Urinary bladder (tissue), 4 donors: ENCODE measurements around the gene SUMF1. TPM values are rescaled to one million over a fixed set of nuclear protein-coding genes. Genes with fewer than 3 reads are reported as not detected.
A peak's percentile ranks its signal among the peaks of the same experiment; 100 is the strongest.

Experiments used
- DNase-seq: peaks from one replicate; pipeline ENCODE4 v3.0.0-alpha.2; 2015; ENCODE audit errors: extremely low spot score
- H3K27ac ChIP-seq: one replicate; pipeline ENCODE4 v1.5.1; 2013; ENCODE audit warnings: low read depth, mild to moderate bottlenecking, moderate library complexity
- H3K36me3 ChIP-seq: one replicate; pipeline ENCODE4 v1.6.1; 2013; ENCODE audit warnings: mild to moderate bottlenecking, moderate library complexity; ENCODE audit not compliant: insufficient read depth
- H3K4me1 ChIP-seq: one replicate; pipeline ENCODE4 v1.6.1; 2013; ENCODE audit warnings: mild to moderate bottlenecking, moderate library complexity; ENCODE audit not compliant: insufficient read depth
- H3K4me3 ChIP-seq: one replicate; pipeline ENCODE4 v1.5.1; 2013; ENCODE audit warnings: low read depth, low read length
- WGBS: extraction: QIAGEN DNeasy Blood & Tissue Kit; methylation state at CpG from one replicate; pipeline ENCODE4 v1.1.7; 2013; 5-methylcytosine and 5-hydroxymethylcytosine counted together
- polyA plus RNA-seq: library from polyadenylated mRNA; stranded (reverse); fragments of 200-250 nt; gene quantifications from one replicate; pipeline ENCODE4 v1.2.3, GENCODE V29; 2013
- total RNA-seq: library from RNA; depleted of rRNA; stranded (reverse); fragments of >200 nt; gene quantifications from one replicate; pipeline ENCODE4 v1.2.3, GENCODE V29; 2014
- donor health status: healthy with polysubstance abuse.
- donor health status: healthy.

SUMF1 gene
- total RNA-seq (51.2 TPM), polyA plus RNA-seq (26.4 TPM)

- WGBS: under 1% methylated on average over 47 of the region's 47 CpGs
- Histone ChIP-seq H3K4me1 (no peaks in the 10 kb centered on the region), H3K36me3 (no peaks in the 10 kb centered on the region), H3K4me3 (peak within 1 kb of the TSS; percentile 93), H3K27ac (peak within 1 kb of the TSS; percentile 77)
- DNase-seq: peak; percentile 39
Measured at GRCh38 chr3:4466741-4467521, at the start of gene SUMF1. SUMF1 (minus strand) TSS chr3:4467269; CDS start chr3:4467245, 24 bp downstream.

DNA sequence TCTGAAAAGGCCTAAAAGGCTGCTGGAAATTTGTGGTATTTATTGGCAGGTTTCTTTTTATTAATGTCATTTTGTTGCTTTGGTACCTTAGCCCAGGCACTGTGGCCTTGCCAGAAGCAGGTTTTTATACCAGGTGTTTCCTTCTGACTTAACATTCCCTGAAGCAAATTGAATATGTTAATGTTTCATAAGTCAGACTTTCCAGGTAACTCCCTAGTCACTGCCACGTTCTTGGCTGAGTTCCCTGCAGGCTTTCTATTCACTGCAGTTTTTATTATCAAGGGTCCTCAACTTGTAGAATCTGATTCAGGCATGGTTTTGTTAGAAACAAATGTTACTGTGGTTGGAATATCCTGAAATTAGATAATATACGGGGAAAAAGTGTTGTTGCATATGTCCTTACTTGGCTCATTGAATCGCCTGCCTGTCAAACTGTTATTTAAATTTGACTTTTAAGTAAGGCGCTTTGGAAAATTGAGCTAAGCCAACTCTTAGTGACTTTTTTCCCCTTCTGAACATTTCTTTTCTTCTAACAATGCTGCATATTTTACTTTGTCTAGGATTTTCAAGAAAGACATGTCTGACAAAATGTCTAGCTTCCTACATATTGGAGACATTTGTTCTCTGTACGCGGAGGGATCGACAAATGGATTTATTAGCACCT is 49.0 kb upstream of the SUMF1 start:
- WGBS: 72% methylated on average over 7 of the region's 7 CpGs
- H3K4me3 ChIP-seq: no peak overlapping the region

DNA sequence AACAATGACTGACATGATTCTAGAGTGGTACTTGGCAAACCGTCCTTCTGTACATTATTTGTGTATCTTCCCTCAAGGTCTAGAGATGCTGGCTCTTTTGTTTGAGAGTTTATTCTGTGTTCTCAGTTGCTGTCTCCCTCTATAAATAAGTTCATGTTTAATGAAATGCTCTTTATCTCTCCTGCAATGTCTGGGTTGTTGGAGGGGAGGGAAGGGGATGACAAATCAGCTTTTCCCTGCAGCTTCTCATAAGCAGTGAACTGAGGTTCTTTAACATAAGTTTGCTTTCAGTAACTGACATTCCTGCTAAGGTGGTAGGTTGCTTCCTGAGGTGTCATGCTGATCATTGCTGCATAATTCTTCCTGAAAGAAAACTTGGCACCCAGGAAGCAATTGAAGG is 47.8 kb upstream of the SUMF1 start:
- no peaks in the 10 kb centered on the region for H3K36me3 ChIP-seq
- no peaks in the 10 kb centered on the region for H3K4me1 ChIP-seq
- DNase-seq: no peak
- no peak overlapping the region for H3K4me3 ChIP-seq
- H3K27ac ChIP-seq: no peak overlapping the region
- WGBS: 43% methylated on average over 1 of the region's 1 CpG

More for the DNA sequence above, 49.0 kb upstream of the SUMF1 start:
- DNase-seq: no peak
- Histone ChIP-seq H3K36me3 (no peaks in the 10 kb centered on the region), H3K4me1 (no peaks in the 10 kb centered on the region), H3K27ac (no peak overlapping the region)

DNA sequence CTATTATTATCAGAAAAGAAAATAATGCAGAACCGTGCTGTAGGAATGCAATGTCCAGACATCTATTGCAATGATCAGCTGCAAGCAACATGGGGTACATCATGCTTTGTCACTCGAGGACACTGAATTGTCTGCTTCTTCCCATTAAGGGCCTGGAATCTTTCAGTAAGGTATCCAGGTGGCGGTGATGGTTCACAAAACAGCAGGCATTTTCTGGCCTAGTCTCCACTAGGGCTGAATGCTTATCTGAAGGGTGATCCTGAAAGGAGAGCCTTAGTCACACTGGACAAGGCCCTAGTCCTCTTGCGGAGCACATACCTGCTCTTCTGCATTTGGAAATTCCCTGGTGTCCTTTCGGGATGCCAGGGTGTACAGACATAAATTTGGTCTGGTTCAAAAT is 47.3 kb upstream of the SUMF1 start:
- Histone ChIP-seq H3K4me3 (no peak overlapping the region), H3K36me3 (no peaks in the 10 kb centered on the region), H3K27ac (no peak overlapping the region), H3K4me1 (no peaks in the 10 kb centered on the region)
- no peak for DNase-seq
- WGBS: 71% methylated on average over 5 of the region's 5 CpGs

DNA sequence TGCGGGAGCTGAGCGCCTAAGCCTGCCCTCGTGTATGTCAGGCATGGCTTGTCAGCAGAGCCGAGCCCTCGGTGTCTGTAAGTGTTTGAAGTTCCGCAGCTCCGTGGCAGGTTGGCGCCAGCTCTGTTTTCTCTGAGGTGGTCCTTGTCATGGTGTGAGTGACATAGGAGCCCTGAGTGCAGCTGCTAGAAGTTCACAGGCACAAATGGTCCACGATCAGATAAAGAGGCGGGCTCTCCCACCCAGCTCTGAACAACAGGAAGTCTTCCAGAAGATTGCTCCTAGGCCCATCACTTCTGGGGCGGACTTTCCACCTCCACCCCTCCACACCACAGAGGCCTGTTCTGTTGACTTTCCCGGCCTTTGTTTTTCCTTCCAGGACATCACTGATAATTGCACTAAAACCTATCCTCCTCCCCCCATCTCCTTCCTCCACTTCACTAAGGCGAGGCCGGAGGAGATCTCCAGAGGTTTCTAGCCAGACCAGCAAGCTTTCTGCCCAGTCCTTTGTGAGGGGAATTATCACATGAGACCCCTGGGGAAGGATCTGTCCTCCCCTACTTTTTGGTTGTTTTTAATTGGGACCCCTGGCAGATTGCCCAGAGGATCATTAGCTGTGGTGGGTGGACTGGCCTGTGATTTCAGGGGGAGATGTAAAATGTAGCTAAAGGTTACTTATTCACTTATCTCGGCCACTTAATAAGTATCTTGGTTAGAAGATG is 46.0 kb upstream of the SUMF1 start:
- Histone ChIP-seq H3K27ac (no peak overlapping the region), H3K36me3 (no peaks in the 10 kb centered on the region), H3K4me1 (no peaks in the 10 kb centered on the region), H3K4me3 (no peak overlapping the region)
- WGBS: 51% methylated on average over 15 of the region's 15 CpGs
- no peak for DNase-seq

DNA sequence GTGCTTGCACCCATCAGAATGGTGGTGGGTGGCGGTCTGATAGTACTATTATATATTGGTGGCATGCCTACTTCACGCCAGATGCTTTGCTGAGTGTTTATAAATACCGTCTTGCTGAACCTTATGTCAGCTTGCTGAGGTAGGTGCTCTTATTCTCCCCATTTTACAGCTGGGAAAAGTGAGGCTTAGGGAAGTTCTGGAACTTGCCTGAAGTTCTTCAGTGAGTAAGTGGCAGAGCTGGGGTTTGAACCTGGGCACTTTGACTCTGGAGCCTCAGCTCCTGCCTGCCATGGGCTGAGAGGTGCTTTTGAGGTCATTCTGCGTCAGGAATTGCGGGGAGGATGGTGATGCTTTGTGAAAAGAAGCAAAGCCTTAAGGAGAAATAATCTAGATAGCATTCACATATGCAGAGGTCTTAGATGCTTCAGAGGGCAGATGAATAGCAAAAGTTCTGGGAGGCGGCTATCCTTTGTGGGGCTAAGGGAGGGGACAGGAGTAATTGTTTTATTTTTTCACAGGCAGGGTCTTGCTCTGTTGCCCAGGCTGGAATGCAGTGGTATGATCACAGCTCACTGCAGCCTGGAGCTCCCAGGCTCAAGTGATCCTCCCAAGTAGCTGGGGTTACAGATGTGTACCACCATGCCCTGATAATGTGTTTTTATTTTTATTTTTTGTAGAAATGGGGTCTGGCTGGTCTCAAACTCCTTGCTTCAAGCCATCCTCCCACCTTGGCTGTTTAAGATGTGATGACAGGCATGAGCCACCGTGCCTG is 44.6 kb upstream of the SUMF1 start:
- H3K27ac ChIP-seq: no peak overlapping the region
- WGBS: 76% methylated on average over 7 of the region's 7 CpGs
- DNase-seq: no peak
- H3K36me3 ChIP-seq: no peaks in the 10 kb centered on the region
- H3K4me3 ChIP-seq: no peak overlapping the region
- H3K4me1 ChIP-seq: no peaks in the 10 kb centered on the region

GRCh38 chr3:4509983-4510755 is 43.1 kb upstream of the SUMF1 start:
- DNase-seq: no peak
- H3K4me3 ChIP-seq: no peak overlapping the region
- H3K4me1 ChIP-seq: no peaks in the 10 kb centered on the region
- 87% methylated on average over 5 of the region's 5 CpGs for WGBS
- no peak overlapping the region for H3K27ac ChIP-seq
- H3K36me3 ChIP-seq: no peaks in the 10 kb centered on the region

GRCh38 chr3:4509043-4509442 is 42.0 kb upstream of the SUMF1 start:
- peaks cover 2% of the 10 kb centered on the region for H3K4me1 ChIP-seq
- no peaks in the 10 kb centered on the region for H3K36me3 ChIP-seq
- no peak overlapping the region for H3K4me3 ChIP-seq
- H3K27ac ChIP-seq: no peak overlapping the region
- DNase-seq: no peak

GRCh38 chr3:4508048-4508981 is 41.2 kb upstream of the SUMF1 start:
- Histone ChIP-seq H3K36me3 (no peaks in the 10 kb centered on the region), H3K4me3 (no peak overlapping the region), H3K27ac (no peak overlapping the region), H3K4me1 (peaks cover 2% of the 10 kb centered on the region)
- no peak for DNase-seq
- WGBS: 83% methylated on average over 8 of the region's 8 CpGs

DNA sequence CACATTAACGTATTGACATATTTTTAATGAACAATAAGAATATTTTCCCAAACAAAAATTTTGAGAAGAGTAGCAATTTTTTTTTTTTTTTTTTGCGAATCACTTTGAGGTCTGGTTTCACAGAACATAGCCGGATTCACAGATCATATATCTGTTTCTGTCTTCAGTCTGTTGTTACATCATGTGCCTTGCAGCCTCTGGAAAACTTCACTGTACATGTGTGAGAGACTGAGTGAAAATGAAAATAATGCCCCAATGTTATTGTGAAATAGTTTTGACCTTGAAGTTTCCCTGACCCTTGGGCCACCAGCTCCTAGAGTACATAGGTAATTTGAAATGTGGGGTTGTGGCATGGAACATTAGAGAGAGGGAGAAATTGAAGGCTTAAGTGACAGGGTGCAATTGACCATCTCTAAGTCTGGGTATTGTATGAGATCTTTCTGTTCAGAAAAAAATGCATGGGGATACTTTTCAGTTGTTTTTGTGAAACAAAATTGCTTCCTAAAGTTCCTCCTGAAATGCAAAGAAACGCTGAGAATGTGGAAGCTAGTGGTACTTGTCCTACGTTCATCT is 40.0 kb upstream of the SUMF1 start:
- H3K4me1 ChIP-seq: peaks cover 2% of the 10 kb centered on the region
- no peak for DNase-seq
- WGBS: 61% methylated on average over 5 of the region's 5 CpGs
- no peaks in the 10 kb centered on the region for H3K36me3 ChIP-seq
- H3K27ac ChIP-seq: no peak overlapping the region
- no peak overlapping the region for H3K4me3 ChIP-seq

- no peak for DNase-seq
- Histone ChIP-seq H3K36me3 (no peaks in the 10 kb centered on the region), H3K4me1 (peaks cover 2% of the 10 kb centered on the region), H3K27ac (no peak overlapping the region), H3K4me3 (no peak overlapping the region)
- 63% methylated on average over 2 of the region's 2 CpGs for WGBS
Measured at GRCh38 chr3:4506559-4507023, 39.5 kb upstream of the SUMF1 start.
